ENCODE data around the gene CACNA2D4.

- TF ChIP-seq, protein P1, sequence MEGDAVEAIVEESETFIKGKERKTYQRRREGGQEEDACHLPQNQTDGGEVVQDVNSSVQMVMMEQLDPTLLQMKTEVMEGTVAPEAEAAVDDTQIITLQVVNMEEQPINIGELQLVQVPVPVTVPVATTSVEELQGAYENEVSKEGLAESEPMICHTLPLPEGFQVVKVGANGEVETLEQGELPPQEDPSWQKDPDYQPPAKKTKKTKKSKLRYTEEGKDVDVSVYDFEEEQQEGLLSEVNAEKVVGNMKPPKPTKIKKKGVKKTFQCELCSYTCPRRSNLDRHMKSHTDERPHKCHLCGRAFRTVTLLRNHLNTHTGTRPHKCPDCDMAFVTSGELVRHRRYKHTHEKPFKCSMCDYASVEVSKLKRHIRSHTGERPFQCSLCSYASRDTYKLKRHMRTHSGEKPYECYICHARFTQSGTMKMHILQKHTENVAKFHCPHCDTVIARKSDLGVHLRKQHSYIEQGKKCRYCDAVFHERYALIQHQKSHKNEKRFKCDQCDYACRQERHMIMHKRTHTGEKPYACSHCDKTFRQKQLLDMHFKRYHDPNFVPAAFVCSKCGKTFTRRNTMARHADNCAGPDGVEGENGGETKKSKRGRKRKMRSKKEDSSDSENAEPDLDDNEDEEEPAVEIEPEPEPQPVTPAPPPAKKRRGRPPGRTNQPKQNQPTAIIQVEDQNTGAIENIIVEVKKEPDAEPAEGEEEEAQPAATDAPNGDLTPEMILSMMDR (IDR thresholded peaks at IDR 0.05) = no peak
- TF ChIP-seq POLR2A (IDR thresholded peaks at IDR 0.05) = no peak
Measured at GRCh38 chr12:1857821-1858220, 60.6 kb downstream of the CACNA2D4 start.

All from gastroesophageal sphincter (tissue), 3 donors.